HCT116 (cell line): ENCODE data around the gene INTS2. TPM values are rescaled to one million over a fixed set of nuclear protein-coding genes. Genes with fewer than 3 reads are reported as not detected.

ENCODE experiments used
- ATAC-seq: fragments of 200-7000 bp; cut with Tn5 transposase; 2 replicates; pipeline ENCODE4 v1.9.1; 2020; ENCODE audit warnings: mild to moderate bottlenecking, moderate library complexity
- BruUV-seq: library from RNA; stranded (reverse); fragments of 400-500 nt; replicated peaks from 2 replicates; lab custom pipeline; 2021; lab: Mats Ljungman, UMichigan
- CTCF ChIA-PET: fragments of 300-600 bp; sonication (Branson Sonifier 250); formaldehyde crosslinking; loops from one replicate; lab custom pipeline; 2021; ENCODE audit warnings: antibody characterized with exemption; lab: Charles Lee
- POLR2A ChIA-PET: fragments of 300-600, 350-600 bp; sonication (Branson Sonifier 250); formaldehyde crosslinking; loops from one replicate; lab custom pipeline; 2021; ENCODE audit warnings: antibody characterized with exemption; lab: Charles Lee
- RAD21 ChIA-PET, 2 experiments: fragments of 300-600 bp; sonication (Branson Sonifier 250); formaldehyde crosslinking; loops; one replicate each; lab custom pipeline; 2023; ENCODE audit warnings: low total read pairs in 2 of 2; ENCODE audit not compliant: uncharacterized antibody in 2 of 2, unreplicated experiment in 2 of 2, low non-redundant PET in 1 of 2; lab: Charles Lee
- DNase-seq: peaks from one replicate; pipeline ENCODE4 v3.0.0-alpha.2; 2010; ENCODE audit warnings: low read depth, low spot score
- H2AFZ ChIP-seq: fragments of 200-600 bp; shearing (Covaris generic), sonication (generic); 2 replicates; pipeline ENCODE4 v1.6.1; 2017; ENCODE audit warnings: low read depth, mixed run types, mixed read lengths, antibody characterized with exemption, low read length; ENCODE audit not compliant: poor library complexity, severe bottlenecking
- H3K27ac ChIP-seq: 2 replicates; pipeline ENCODE4 v1.5.1; 2012; ENCODE audit warnings: low read depth, low read length
- H3K27me3 ChIP-seq: fragments of 200-600 bp; sonication (generic); 2 replicates; pipeline ENCODE4 v1.6.1; 2016; ENCODE audit warnings: mixed run types, low read length, mixed read lengths; ENCODE audit not compliant: insufficient read depth
- H3K36me3 ChIP-seq, 2 experiments: fragments of 200-500 bp in 1 of 2; fragments of 200-600 bp in 1 of 2; sonication (Bioruptor generic) in 1 of 2; sonication (generic) in 1 of 2; 2 replicates each; pipeline versions ENCODE4 v1.5.1 to v1.6.1; 2014 to 2016; ENCODE audit warnings: low read length in 2 of 2, inconsistent platforms in 1 of 2, mixed read lengths in 1 of 2, mixed run types in 1 of 2; ENCODE audit not compliant: insufficient read depth in 2 of 2, control insufficient read depth in 1 of 2
- H3K4me1 ChIP-seq, 2 experiments: fragments of 200-600 bp in 1 of 2; sonication (generic) in 1 of 2; 2 replicates each; pipeline versions ENCODE4 v1.5.1 to v1.6.1; 2012 to 2017; ENCODE audit warnings: low read length in 2 of 2, inconsistent platforms in 1 of 2, mild to moderate bottlenecking in 1 of 2, mixed read lengths in 1 of 2, mixed run types in 1 of 2, moderate library complexity in 1 of 2; ENCODE audit not compliant: insufficient read depth in 2 of 2, control insufficient read depth in 1 of 2
- H3K4me2 ChIP-seq: fragments of 200-600 bp; sonication (generic); 2 replicates; pipeline ENCODE4 v1.6.1; 2017; ENCODE audit warnings: mixed run types, low read length, mixed read lengths
- H3K4me3 ChIP-seq, 2 experiments: fragments of 200-600 bp in 1 of 2; sonication (generic) in 1 of 2; replicated peaks in 1 of 2; 2 replicates each; pipeline ENCODE4 v1.5.1; 2011 to 2016; ENCODE audit warnings: low read length in 2 of 2, control low read depth in 1 of 2, low read depth in 1 of 2, mild to moderate bottlenecking in 1 of 2, mixed read lengths in 1 of 2, mixed run types in 1 of 2
- H3K79me2 ChIP-seq: fragments of 200-600 bp; sonication (generic); 2 replicates; pipeline ENCODE4 v1.6.1; 2017; ENCODE audit warnings: mild to moderate bottlenecking, mixed run types, low read length, moderate library complexity, mixed read lengths; ENCODE audit not compliant: insufficient read depth
- H3K9ac ChIP-seq: fragments of 200-600 bp; sonication (generic); 2 replicates; pipeline ENCODE4 v1.6.1; 2016; ENCODE audit warnings: low read length, mixed read lengths
- H3K9me2 ChIP-seq: fragments of 200-600 bp; sonication (generic), shearing (Covaris generic); 2 replicates; pipeline ENCODE4 v1.6.1; 2017; ENCODE audit warnings: mixed run types, mild to moderate bottlenecking, moderate library complexity; ENCODE audit not compliant: insufficient read depth
- H3K9me3 ChIP-seq, 2 experiments: fragments of 200-500 bp in 1 of 2; fragments of 200-600 bp in 1 of 2; sonication (Bioruptor generic) in 1 of 2; sonication (generic) in 1 of 2; 2 replicates each; pipeline ENCODE4 v1.6.1; 2014 to 2017; ENCODE audit warnings: low read length in 2 of 2, mixed read lengths in 2 of 2, inconsistent platforms in 1 of 2, low read depth in 1 of 2, mild to moderate bottlenecking in 1 of 2, mixed run types in 1 of 2, moderate library complexity in 1 of 2; ENCODE audit not compliant: control insufficient read depth in 1 of 2, insufficient read depth in 1 of 2
- H4K20me1 ChIP-seq: fragments of 200-600 bp; sonication (generic), shearing (Covaris generic); 2 replicates; pipeline ENCODE4 v1.6.1; 2017; ENCODE audit warnings: mixed run types, mild to moderate bottlenecking, moderate library complexity; ENCODE audit not compliant: insufficient read depth
- CBX3 ChIP-seq: IDR thresholded peaks from 2 replicates; pipeline ENCODE4 v1.6.1; 2012; ENCODE audit warnings: low read depth
- EZH2 ChIP-seq: fragments of 200-600 bp; sonication (generic); IDR thresholded peaks from 2 replicates; pipeline ENCODE4 v1.6.1; 2017; ENCODE audit warnings: antibody characterized with exemption, mixed run types
- JUND ChIP-seq: IDR thresholded peaks from 2 replicates; pipeline ENCODE4 v1.6.1; 2012
- POLR2A ChIP-seq: IDR thresholded peaks from 2 replicates; pipeline ENCODE4 v1.7.0; 2011; ENCODE audit warnings: borderline replicate concordance; ENCODE audit not compliant: insufficient read depth, insufficient read length; ENCODE audit errors: extremely low read depth
- POLR2AphosphoS5 ChIP-seq: IDR thresholded peaks from 2 replicates; pipeline ENCODE4 v1.6.1; 2011; ENCODE audit warnings: mild to moderate bottlenecking, low read depth, low read length, moderate library complexity
- SIN3A ChIP-seq: IDR thresholded peaks from 2 replicates; pipeline ENCODE4 v1.6.1; 2012; ENCODE audit warnings: low read depth
- SP1 ChIP-seq: IDR thresholded peaks from 2 replicates; pipeline ENCODE4 v1.6.1; 2012; ENCODE audit warnings: low read depth
- SRF ChIP-seq: IDR thresholded peaks from 2 replicates; pipeline ENCODE4 v1.6.1; 2012; ENCODE audit warnings: low read depth
- TCF7L2 ChIP-seq: IDR thresholded peaks from 2 replicates; pipeline ENCODE4 v1.7.0; 2011; ENCODE audit warnings: borderline replicate concordance, inconsistent platforms; ENCODE audit not compliant: insufficient read depth, insufficient read length; ENCODE audit errors: extremely low read depth
- ZFX ChIP-seq: fragments of 450-650 bp; IDR thresholded peaks from 2 replicates; pipeline ENCODE4 v1.6.1; 2017
- intact Hi-C: fragments of 100-400 bp; cut with micrococcal nuclease; formaldehyde crosslinking; loops from 2 replicates; pipeline ENCODE4 v1.10.0; 2022
- total RNA-seq: library from RNA; stranded (reverse); gene quantifications from one replicate; pipeline ENCODE4 v1.2.1, GENCODE V29; 2021; ENCODE audit not compliant: unreplicated experiment
- TF ChIP-seq, protein P1 (sequence below): IDR thresholded peaks from 2 replicates; pipeline ENCODE4 v1.6.1; 2011; ENCODE audit warnings: mild to moderate bottlenecking, low read length, moderate library complexity; ENCODE audit not compliant: insufficient replicate concordance; ENCODE audit errors: extremely low read depth

The INTS2 gene
- total RNA-seq, 1 experiment from 2014 or later: 40.5 TPM

DNA sequence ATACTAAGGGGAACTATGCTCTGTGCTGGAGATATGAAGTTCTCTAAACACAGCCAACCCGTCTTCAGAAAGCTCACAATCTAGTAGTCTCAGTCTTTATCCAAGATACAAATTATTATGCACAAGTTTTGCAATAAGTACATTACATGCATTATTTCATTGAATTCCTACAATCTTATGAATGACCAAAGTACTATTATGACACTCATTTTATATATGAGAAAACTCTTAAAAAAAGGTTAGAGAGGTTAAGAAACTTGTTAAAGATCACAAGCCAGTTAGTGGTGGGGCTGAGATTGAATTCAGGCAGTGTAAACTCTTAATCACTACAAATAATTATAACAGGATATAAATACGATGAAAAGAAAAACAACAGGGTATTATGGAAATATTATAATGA, 59.7 kb downstream of the INTS2 start:
- POLR2A ChIA-PET: no interaction called here
- H3K79me2 ChIP-seq: peaks cover under 1% of the 10 kb centered on the region; the same call in 1 of the 2 replicates
- H3K27me3 ChIP-seq: no peaks in the 10 kb centered on the region
- CTCF ChIA-PET: no interaction called here
- intact Hi-C loops: no loop called here
- no peak overlapping the region for H3K9ac ChIP-seq
- H3K4me1 ChIP-seq: peaks cover 5 to 9% of the 10 kb centered on the region in 2 experiments; a peak in 3 of 4 replicates
- H3K9me2 ChIP-seq: no peaks in the 10 kb centered on the region
- H2AFZ ChIP-seq: no peak overlapping the region
- DNase-seq (no peak), ATAC-seq (no peak)
- RAD21 ChIA-PET: no interaction called here
- H3K27ac ChIP-seq: no peak overlapping the region
- H3K36me3 ChIP-seq: peaks cover 20 to 38% of the 10 kb centered on the region in 2 experiments
- no peaks in the 10 kb centered on the region for H3K9me3 ChIP-seq
- no peak for TF ChIP-seq SP1
- no peak for TF ChIP-seq POLR2A
- no peak for TF ChIP-seq POLR2AphosphoS5
- TF ChIP-seq CBX3: no peak
- no peak for TF ChIP-seq TCF7L2
- no peak for TF ChIP-seq SIN3A
- TF ChIP-seq ZFX: no peak
- TF ChIP-seq JUND: no peak
- TF ChIP-seq, protein P1, sequence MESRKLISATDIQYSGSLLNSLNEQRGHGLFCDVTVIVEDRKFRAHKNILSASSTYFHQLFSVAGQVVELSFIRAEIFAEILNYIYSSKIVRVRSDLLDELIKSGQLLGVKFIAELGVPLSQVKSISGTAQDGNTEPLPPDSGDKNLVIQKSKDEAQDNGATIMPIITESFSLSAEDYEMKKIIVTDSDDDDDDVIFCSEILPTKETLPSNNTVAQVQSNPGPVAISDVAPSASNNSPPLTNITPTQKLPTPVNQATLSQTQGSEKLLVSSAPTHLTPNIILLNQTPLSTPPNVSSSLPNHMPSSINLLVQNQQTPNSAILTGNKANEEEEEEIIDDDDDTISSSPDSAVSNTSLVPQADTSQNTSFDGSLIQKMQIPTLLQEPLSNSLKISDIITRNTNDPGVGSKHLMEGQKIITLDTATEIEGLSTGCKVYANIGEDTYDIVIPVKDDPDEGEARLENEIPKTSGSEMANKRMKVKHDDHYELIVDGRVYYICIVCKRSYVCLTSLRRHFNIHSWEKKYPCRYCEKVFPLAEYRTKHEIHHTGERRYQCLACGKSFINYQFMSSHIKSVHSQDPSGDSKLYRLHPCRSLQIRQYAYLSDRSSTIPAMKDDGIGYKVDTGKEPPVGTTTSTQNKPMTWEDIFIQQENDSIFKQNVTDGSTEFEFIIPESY: no peak
- TF ChIP-seq SRF: no peak
- TF ChIP-seq EZH2: no peak
- H3K4me2 ChIP-seq: no peak overlapping the region
- BruUV-seq: no TSS peak
- no peak overlapping the region for H3K4me3 ChIP-seq
- no peaks in the 10 kb centered on the region for H4K20me1 ChIP-seq
